Thyroid gland (tissue), 4 donors: ENCODE measurements around the gene PC.

Source experiments
- CTCF ChIP-seq, 6 experiments: fragments of 200-600 bp in 3 of 6; fragments of 450-650 bp in 3 of 6; sonication (generic) in 3 of 6; IDR thresholded peaks; one replicate each; pipeline ENCODE4 v1.5.1; 2016 to 2019; ENCODE audit warnings: antibody characterized with exemption in 6 of 6, mild to moderate bottlenecking in 2 of 6, inconsistent platforms in 1 of 6, moderate library complexity in 1 of 6
- POLR2A ChIP-seq, 2 donors: fragments of 450-650 bp; IDR thresholded peaks; one replicate each; pipeline ENCODE4 v1.6.1; 2017; ENCODE audit warnings: antibody characterized with exemption in 2 of 2, mild to moderate bottlenecking in 2 of 2, moderate library complexity in 1 of 2

GRCh38 chr11:66870616-66871520 lies 87.3 kb downstream of the PC start:
- TF ChIP-seq CTCF (IDR thresholded peaks at IDR 0.05) (no peak), POLR2A (IDR thresholded peaks at IDR 0.05) (no peak)
